Stomach (tissue), 4 donors: ENCODE measurements around the gene CCR5.

Source experiments
- CTCF ChIP-seq, 7 experiments: fragments of 450-650 bp in 4 of 7; fragments of 200-600 bp in 3 of 7; sonication (generic) in 3 of 7; IDR thresholded peaks; one replicate each; pipeline ENCODE4 v1.5.1; 2016 to 2019; ENCODE audit warnings: antibody characterized with exemption in 7 of 7, control low read depth in 2 of 7, mild to moderate bottlenecking in 1 of 7
- POLR2AphosphoS5 ChIP-seq, 3 donors: sonication (generic); formaldehyde crosslinking; IDR thresholded peaks; one replicate each; pipeline ENCODE4 v1.6.1; 2016; ENCODE audit warnings: antibody characterized with exemption in 3 of 3

DNA sequence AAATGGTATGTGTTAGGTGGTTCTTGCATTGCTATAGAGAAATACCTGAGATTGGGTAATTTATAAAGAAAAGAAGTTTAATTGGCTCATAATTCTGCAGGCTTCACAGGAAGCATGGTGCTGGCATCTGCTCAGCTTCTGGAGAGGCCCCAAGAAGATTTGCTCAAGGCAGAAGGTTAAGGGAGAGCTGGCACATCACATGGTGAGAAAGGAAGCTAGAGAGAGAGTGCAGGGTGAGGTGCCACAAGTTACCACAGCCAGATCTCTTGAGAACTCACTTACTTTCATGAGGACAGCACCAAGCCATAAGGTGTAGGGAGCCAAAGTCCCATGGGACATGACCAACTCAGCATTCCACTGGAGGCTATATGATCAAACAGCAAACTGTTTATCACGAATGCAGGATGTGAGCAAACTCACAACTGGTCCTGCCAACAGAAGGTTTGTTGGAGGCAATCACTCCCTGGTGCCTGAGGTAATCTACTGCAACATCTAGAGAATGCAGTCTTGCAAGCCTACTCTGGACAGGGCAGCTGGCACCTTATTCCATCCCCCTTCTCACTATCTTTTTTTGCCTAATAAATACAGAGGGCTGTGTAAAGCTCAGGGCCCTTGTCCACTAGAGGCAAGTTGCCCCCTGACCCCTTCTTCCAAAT, 45.0 kb upstream of the CCR5 start:
- TF ChIP-seq CTCF (IDR thresholded peaks at IDR 0.05) (no peak), POLR2AphosphoS5 (IDR thresholded peaks at IDR 0.05) (no peak)
